GM18519 (cell line): ENCODE data around the gene SNRNP35.
"Not testable (repeated sequence)": the region's sequence is repeated elsewhere in the genome, so short reads cannot be mapped to it uniquely, and the experiment has no call there.

Experiments
- ATAC-seq: cut with Tn5 transposase; IDR thresholded peaks from one replicate; pipeline ENCODE4 v1.9.1; 2021; ENCODE audit warnings: mild to moderate bottlenecking, moderate library complexity; ENCODE audit not compliant: unreplicated experiment, low FRiP score

SNRNP35 gene, protein sequence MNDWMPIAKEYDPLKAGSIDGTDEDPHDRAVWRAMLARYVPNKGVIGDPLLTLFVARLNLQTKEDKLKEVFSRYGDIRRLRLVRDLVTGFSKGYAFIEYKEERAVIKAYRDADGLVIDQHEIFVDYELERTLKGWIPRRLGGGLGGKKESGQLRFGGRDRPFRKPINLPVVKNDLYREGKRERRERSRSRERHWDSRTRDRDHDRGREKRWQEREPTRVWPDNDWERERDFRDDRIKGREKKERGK

DNA sequence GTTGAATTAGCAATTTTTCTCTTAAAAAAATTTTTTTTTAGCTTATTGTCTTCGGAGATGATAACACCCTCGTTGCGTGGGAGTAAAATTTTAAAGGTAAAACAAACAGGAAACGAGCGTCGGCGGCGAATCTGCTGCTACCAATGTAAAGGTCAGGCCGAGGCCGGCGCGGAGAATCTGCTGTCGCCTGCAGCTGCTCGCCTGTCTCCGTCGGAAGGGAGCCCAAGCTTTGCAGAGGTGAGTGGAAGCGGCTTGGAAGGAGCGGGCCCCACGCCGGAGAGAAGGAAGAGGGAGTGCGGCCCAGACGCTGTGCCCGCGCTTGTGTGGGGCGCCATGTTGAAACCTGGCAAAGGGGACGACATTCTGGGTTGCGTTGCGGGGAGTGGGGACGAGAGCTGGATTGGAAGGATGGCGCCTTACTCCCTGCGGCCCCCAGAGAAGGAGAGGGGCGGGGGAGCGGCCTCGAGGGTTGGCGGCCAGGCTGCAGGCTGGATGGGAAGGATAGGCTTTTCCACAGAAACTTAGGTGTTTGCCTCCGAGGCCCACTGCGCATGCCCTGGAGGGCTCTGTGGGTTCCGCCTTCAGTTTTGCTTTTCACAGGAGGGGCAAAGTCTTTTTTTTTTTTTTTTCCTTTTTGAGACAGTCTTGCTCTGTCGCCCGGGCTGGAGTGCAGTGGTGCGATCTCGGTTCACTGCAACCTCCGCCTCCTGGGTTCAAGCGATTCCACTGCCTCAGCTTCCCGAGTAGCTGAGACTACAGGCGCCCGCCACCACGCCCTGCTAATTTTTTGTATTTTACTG, at the start of gene SNRNP35:
Gene SNRNP35, plus strand, starts transcription at position 160 of the 800 bp plus-strand sequence. CDS start 7,402 bp downstream, outside the sequence.
- ATAC-seq: peak; percentile 44

DNA sequence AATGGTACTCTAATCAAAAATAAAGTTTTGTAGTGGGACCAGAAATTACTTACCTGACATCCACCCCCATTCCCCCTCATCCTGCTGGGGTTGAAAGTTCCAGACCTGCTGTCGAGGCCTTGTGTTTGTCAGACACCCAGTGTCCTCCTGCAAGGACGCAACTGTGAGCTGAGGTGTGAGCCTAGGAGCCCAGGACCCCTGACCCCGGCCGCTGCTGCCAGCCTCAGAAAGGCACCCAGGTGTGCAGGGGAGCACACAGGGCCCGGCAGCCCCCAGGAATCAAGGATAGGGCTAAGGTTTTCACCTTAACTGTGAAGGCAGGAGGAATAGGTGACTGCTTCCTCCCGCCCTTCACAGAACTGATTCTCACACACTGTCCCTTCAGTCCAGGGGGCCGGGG, 49.3 kb upstream of the SNRNP35 start:
- ATAC-seq: not testable (repeated sequence)

DNA sequence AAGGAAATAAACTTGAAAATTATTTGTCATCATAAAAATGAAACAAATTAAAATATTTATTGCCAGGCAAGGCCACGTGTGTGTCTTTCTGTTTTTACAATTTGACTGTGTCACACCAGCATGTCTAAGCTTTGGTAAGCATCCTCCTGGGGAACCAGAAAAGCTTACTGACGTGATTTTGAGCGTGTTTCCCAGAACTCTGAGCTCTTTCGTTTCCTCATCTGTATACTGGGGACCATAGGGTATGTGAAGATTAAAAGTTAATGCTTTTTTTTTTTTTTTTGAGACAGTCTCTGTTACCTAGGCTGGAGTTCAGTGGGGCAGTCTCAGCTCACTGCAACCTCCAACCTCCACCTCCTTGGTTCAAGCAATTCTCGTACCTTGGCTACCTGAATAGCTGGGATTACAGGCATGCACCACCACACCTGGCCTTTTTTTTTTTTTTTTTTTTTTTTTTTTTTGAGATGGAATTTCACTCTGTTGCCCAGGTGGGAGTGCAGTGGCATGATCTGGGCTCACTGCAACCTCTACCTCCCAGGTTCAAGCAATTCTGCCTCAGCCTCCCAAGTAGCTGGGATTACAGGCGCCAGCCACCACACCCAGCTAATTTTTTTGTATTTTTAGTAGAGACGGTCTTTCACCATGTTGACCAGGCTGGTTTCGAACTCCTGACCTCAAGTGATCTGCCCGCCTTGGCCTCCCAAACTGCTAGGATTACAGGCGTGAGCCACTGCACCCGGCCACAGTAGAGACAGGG, 48.5 kb upstream of the SNRNP35 start:
- ATAC-seq: not testable (repeated sequence)

DNA sequence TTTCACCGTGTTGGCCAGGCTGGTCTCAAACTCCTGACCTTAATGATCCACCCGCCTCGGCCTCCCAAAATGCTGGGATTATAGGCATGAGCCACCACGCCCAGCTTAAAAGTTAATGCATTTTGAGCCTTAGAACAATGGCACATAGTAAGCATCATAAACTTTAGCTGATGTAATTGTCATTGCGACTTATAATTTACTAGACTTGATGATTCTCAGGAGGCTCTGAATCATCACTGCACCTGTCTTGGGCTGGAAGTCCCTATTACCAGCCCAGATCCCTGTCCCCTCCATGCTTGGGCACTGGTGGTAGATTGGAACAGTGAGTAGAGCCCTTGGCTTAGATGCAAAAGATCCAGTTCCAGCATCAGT, 47.9 kb upstream of the SNRNP35 start:
- ATAC-seq: no peak

DNA sequence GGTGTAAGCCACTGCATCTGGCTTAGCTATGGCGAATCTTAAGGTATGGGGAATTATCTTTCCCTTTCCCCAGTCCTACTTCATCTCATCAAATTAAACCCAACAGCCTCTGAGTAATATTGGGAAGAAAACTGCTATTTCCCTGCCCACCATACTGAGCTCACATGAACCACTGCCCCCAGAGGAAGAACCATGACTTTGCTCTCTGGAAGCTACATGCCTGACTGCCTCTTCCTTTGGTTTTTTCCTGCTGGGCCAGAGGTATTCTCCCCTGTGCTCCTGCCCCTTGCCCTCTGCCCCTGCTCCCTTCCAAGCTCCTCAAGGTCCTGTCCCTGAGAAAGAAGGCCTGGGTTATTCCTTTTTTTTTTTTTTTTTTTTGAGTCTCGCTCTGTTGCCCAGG, 36.6 kb upstream of the SNRNP35 start:
- ATAC-seq: no peak

DNA sequence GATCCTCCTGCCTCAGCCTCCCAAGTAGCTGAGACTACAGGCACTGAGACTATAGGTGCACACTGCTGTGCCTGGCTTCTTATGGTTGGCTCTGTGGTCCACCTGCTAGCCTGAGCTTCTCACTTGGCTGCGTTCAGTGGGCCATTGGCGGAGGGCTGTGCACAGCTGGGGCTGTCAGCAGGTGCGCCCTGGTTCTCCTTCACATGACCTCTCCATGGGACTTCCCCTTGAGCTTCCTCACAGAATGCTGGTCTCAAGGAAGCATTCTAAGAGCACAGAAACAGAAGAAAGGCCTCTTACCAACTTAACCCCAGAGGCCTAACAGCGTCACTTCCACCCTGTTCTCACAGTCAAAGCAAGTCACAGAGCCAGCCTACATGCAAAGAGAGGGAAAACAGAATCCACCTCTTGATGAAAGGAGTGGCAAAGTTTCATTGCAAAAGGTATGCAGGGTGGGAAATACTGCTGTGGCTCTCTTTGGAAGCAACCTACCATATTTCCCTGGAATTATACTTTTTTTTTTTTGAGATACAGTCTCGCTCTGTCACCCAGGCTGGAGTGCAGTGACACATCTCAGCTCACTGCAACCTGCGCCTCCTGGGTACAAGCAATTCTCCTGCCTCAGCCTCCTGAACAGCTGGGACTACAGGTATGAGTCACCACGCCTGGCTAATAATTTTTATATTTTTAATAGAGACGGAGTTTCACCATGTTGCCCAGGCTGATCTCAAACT, 30.7 kb upstream of the SNRNP35 start:
- ATAC-seq: peak; percentile 85

DNA sequence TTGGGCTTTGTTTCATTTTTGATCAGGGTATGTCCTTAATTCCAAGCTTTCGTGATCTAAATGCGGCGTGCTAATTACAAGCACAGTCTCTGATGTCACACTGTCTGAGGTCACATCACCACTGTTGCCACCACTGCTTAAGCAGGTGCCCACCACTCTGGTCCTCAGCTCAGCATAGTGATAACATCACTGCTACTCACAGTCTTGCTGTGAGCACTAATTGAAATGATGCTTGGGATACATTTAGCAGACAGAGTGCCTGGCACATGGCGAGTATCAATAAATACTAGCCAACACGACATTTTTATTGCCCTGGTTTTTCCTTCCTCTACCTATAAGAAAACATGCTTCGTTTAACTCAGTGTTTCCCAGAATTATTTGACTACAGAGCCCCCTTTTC, 29.3 kb upstream of the SNRNP35 start:
- ATAC-seq: no peak

DNA sequence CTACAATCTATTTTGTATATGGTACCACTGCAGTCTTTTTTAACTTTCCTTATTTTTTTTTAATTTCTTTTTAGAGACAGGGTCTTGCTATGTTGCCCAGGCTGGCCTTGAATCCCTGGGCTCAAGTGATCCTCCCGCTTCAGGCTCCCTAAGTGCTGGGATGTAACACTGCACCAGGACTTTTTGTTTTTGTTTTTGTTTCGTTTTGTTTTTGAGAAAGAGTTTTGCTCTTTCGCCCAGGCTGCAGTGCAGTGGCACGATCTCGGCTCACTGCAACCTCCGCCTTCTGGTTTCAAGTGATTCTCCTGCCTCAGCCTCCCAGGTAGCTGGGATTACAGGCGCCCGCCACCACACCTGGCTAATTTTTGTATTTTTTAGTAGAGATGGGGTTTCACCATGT, 28.8 kb upstream of the SNRNP35 start:
- not testable (repeated sequence) for ATAC-seq

DNA sequence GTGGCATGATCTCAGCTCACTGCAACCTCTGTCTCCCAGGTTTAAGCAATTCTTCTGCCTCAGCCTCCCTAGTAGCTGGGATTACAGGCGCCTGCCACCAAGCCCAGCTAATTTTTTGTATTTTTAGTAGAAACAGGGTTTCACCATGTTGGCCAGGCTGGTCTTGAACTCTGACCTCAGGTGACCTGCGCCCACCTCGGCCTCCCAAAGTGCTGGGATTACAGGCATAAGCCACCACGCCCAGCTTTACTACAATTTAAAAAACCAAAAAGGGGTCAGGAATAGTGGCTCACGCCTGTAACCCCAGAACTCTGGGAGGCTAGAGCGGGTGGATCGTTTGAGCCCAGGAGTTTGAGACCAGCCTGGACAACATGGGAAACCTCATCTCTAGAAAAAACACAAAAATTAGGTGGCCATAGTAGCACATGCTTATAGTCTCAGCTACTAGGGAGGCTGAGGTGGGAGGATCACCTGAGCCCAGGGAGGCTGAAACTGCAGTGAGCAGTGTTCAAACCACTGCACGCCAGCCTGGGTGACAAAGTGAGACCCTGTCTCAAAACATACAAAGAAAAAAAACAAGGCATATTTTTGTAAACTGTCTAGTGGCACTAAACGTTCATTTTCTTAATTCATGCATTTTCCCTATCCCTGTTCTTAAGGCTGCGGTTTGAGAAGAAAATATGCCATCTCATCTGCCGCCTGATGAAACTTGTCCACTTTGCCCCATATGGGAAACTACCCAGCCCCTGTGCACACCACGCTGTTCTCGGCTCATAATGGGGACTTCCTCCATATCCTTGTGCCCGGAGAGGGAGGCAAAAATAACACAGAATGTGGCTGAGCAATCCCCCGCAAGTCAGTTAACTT, 25.8 kb upstream of the SNRNP35 start:
- ATAC-seq: not testable (repeated sequence)

DNA sequence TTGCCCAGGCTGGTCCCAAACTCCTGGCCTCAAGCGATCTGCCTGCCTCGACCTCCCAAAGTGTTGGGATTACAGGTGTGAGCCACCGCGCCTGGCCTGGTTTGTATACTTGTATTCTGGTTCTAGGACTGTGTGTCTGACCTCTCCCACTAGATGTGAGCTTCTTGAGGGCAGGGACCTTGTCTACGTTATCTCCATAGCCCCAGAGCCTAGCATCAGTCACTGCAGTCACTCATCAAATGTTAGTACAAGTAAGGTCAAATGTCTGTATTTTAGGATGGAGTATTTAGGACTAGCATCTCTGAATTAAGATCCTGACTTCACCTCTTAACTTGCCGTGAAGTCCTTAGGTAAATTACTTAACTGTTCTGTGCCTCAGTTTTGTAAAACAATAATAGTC, 24.3 kb upstream of the SNRNP35 start:
- ATAC-seq: no peak

DNA sequence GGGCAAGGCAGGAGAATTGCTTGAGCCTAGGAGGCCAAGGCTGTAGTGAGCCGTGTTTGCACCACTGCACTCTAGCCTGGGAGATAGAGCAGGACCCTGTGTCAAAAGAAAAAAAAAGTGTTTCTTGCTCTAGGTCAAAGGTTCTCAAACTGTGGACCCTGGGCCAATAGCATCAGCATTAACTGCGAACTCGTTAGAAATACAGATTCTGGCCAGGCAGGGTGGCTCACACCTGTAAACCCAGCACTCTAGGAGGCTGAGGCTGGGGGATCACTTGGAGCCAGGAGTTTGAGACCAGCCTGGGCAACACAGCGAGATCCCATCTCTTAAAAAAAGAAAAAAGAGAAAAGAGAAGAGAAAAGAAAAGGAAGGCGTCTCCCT, 22.3 kb upstream of the SNRNP35 start:
- no peak for ATAC-seq

DNA sequence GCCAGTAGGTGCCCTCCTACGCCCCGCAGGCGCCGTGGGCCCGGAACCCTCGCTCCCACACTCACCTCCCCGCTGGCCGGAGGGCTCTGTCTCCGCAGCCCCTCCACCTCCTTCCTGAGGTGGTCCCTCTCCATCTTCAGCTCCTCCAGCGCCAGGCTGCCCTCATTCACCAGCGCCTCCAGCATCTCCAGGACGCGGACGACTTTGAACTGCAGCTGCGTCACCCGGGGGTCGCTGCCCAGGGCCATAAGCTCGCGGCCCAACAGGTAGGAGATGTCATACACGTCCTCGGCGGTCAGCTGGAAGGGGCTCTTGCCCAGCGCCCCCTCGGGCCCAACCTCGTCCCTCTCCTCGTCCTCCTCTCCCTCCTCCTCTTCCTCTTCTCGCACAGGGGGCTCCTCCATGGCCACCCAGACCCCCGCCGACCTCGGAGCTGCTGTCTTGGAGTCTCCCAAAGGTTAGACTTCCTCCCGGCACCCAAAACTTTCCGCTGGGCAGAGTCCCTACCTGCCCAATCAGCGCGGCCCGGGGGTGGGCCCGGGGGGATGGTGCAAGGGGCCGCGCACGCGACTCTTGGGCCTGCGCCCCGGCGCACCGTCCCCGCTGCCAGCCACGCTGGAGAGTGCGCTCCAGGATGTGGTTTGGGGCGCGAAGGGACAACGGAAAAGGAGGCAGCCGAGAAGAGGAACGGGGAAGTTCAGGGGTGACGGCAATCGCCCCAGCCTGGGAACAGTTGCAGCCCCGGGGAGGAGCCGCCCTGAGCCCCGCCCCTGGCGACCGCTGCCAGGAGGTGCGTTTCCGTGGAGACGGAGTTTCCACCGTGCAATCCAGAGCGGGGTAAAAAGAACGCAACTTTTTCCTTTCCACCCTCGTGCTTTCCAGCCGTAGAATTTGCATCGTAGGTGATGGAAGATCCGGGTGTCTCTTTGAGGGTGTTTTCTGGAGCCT, 21.6 kb upstream of the SNRNP35 start, which contains the start of gene RILPL2:
Gene RILPL2, minus strand, starts transcription at position 668 of the 948 bp plus-strand sequence. Its CDS starts 264 bp downstream, at position 404.
- ATAC-seq: no peak

DNA sequence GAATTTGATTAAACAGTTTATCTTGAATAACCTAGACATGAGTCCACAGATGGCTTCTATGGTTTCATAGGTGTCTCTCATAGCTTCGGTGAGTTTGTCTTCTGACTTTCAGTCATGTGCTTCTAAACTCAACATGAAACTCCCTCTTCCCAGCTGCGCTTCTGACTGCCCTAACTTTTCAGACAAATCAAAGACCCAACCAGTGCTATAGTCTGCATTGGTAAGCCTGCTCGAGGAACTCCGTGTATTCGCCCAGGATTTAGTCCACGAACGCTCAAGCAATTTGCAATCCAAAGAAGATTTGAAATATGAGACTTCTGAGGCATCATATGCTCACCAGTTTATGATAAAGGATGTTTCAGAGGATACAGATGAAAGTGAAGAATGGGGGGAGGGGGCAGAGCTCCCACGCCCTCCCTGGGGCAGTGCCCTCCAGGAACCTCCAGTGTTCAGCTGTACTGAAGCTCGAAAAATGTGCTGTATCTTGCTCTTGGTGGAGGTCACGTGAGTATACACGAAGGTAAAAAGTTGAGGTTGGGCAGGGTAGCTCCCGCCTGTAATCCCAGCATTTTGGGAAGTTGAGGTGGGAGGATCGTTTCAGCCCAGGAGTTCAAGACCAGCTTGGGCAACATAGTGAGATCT, 16.3 kb upstream of the SNRNP35 start:
- no peak for ATAC-seq

DNA sequence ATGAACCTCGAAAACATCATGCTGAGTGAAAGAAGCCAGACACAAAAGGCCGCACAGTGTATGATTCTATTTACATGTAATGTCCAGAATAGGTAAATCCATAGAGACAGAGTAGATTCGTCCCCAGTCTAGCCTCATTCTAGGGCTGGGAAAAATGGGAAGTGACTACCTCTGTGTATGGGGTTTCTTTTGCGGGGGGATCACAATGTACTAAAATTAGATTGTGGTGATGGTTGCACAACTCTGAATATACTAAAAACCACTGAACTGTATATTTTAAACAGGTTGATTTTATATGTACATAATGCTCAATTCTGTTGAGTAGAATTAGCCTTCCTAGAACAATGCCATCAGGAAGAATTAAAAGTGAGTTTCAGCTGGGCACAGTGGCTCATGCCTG, 15.2 kb upstream of the SNRNP35 start:
- ATAC-seq: no peak

DNA sequence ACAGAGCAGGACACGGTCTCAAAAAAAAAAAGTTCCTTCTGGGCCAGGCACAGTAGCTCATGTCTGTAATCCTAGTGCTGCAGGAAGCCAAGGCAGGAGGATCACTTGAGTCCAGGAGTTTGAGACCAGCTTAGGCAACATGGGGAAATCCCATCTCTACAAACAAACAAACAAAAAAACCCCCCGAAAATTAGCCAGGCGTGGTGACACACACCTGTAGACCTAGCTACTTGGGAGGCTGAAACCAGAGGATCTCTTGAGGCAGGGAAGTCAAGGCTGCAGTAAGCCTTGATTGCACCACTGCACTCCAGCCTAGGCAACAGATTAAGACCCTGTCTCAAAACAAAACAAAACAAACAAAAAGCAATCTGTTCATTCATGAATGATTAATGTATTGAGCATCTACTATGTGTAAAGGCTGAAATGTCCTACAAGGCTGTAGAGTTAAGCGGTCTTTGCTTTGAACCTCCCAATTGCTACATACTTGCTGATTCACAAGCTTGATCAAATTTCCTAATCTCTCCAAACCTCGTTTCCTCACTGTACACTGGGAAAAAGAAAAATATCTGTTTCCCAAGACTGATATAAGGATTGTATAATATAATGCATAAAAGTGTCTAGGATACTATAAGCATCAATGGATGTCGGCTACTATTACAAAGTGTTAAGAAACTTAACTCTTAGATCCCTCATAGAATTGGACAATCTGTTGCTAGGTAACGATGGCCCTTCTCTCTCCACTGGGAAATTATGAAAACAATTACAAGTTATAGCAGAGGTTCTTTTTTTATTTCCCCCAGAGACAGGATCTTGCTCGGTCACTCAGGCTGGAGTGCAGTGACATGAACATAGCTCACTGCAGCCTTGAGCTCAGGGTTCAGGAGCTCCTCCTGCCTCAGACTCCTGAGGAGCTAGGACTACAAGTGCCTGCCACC, 13.6 kb upstream of the SNRNP35 start:
- ATAC-seq: no peak

DNA sequence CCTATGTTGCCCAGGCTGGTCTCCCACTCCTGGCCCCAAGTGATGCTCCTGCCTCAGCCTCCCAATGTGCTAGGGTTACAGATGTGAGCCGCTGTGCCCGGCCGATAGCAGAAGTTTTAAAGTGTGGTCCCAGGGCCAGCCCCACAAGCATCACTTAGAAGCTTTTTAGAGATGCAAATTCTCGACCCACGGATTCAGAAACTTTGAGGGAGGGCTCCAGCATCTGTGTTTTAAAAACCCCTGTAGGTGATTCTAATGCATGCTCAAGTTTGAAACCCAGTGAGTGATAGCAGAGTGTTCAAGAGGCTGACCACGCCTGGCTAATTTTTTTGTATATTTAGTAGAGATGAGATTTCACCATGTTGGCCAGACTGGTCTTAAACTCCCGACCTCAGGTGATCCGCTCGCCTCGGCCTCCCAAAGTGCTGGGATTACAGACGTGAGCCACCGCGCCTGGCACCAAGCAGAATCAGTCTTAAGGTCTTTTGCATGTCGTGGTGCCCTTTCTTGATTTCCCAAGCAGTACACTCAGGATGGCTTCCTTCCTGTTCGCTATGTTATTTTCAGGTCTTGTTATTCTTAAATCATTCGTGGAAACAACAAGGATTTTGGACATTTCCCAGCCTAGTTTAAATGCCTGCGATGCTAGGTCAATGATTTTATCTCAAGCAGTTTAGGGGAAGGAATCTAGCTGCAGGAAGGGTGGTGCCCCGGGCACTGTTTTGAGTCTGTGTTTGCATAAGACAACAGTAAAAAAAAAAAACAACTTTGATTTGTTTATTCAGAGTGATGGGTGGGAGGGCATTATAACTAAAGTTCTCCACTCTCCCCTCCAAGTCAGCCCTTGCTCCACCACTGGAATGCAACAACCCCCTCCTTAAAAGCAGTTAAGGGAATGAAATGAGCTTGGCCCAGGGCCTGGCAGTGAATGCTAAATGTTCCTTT, 12.3 kb upstream of the SNRNP35 start:
- ATAC-seq: no peak
